HG02884 (cell line): ENCODE data around the gene POLR2E.

Experiments used
- ATAC-seq: cut with Tn5 transposase; IDR thresholded peaks from one replicate; pipeline ENCODE4 v1.9.1; 2021; ENCODE audit warnings: mild to moderate bottlenecking, moderate library complexity; ENCODE audit not compliant: unreplicated experiment

Gene POLR2E

DNA sequence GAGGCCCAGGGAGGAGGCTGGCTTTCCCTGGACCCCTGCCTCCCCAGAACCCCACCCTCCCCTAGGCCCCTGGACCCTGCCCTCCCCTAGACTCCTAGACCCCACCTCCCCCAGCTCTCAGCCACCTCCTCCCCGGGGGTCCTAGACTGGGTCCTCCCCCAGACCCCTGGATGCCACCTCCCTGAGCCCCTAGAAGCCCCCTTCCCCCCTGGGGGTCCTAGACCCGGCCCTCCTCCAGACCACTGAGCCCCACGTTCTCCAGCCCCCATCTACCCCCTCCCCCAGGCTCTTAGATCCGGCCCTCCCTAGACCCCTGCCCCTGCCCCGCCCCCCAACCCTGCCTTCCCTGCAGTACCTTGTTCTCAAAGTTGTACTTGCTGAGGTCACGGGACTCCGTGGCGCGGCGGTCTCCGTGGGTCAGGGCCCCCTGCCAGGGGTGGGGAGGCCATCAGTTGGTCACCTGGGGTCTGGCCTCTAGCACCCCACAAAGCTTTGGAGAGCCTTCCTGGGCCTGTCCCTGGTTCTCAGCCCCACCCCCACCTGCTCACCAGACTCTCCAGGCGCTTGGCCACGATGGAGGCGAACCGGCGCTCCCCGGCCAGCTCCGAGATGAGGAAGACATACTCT is 16.6 kb upstream of the POLR2E start:
- ATAC-seq, result no peak

DNA sequence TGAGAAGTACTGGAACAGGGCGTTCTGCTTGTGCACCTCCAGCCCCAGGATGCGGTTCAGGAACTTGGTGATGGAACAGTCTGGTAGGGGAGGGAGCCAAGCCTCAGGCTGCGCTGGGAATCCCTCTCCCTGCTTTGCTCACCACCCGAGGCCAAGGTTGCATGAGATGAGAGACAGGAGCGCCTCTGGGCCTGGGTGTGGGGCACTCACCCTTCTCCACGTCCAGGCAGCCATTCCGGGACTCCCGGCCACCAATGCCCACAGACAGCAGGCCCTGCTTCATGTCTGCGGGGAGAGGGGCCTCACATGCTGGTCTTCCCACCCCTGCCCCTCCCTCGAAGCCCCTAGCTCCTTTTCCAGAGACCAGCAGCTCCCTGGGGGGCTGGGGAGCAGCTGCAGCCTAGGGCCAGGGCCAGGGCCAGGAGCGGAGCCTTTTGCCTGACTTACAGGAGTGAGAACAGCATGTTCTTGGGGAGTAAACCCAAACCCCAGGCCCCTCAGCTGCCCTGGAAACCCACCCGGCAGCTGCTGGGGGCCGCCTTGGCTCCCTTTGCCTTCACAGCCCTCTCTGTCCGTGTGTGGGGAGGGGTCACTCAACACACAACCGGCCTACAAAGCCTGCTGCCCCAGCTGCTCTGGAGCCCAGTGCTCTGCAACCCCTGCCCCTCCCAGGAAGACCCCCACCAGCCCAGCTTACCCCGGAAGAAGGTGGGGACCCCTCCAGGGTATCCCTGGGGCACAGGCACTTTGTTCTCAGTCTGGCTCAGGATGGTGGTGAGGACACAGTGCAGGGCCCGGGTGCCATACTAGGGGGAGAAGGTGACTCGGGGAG is 15.8 kb upstream of the POLR2E start:
- no peak for ATAC-seq

DNA sequence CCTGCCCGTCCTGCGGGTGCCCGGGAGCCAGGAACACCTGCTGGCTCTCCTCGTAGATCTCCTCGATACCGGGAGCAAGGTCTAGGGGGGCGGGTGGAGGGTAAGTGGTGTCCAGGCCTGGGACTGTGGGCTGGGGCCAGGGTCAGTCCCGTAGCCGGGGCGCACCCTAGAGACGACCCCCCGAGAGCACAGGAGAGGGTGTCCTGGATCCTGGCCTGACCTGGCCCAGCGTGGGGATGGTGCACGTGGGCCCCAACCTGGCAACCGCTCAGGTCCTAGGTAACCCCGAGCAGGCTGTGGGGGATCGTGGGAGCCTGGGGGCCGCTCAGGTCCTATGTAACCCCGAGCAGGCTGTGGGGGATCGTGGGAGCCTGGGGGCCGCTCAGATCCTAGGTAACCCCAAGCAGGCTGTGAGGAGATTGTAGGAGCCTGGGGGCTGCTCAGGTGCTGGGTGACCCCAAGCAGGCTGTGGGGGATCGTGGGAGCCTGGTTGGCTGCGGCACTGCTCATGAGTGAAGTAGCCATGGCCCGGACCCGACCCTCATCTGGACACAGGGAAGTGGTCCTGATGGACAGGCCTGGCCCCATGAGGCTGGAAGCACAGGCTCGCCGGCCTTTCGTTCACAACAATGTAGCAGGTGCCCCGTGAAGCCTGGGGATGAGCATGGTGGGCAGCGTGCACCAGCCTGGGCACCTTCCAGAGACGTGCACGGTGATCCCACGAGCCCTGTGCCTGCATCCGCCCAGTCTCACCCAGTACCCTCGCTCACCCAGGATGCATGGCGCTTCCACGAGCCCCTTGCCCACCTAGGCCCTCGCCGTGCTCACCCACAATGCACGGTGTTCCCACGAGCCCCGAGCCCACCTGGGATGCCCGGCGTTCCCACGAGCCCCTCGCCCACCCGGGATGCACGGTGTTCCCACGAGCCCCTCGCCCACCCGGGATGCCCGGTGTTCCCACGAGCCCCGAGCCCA is 14.8 kb upstream of the POLR2E start:
- ATAC-seq, result no peak

DNA sequence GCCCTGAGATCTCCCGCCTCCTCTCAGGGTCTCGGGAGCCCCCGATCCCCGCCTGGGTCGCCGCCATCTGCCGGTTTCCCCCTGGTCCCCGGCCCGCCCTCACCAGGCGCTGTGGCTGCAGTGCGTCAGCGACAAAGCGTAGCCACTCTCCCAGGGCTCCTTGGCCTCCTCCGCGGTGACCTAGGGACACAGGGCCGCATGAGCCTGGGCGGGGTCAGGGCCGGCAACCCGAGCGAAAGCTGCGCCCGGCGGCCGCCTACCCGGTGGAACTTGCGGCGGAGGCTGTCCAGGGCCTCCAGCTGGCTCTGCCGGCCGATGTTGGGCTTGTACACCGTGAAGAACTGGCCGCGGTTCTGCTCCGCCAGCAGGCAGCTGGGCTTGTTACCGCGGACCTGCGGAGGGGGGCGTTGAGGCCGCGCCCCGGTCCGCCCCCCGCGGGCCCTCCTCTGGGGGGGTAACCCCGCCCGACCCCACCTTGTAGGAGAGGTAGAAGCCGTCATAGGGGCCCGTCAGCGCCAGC is 13.9 kb upstream of the POLR2E start:
- ATAC-seq, result no peak

DNA sequence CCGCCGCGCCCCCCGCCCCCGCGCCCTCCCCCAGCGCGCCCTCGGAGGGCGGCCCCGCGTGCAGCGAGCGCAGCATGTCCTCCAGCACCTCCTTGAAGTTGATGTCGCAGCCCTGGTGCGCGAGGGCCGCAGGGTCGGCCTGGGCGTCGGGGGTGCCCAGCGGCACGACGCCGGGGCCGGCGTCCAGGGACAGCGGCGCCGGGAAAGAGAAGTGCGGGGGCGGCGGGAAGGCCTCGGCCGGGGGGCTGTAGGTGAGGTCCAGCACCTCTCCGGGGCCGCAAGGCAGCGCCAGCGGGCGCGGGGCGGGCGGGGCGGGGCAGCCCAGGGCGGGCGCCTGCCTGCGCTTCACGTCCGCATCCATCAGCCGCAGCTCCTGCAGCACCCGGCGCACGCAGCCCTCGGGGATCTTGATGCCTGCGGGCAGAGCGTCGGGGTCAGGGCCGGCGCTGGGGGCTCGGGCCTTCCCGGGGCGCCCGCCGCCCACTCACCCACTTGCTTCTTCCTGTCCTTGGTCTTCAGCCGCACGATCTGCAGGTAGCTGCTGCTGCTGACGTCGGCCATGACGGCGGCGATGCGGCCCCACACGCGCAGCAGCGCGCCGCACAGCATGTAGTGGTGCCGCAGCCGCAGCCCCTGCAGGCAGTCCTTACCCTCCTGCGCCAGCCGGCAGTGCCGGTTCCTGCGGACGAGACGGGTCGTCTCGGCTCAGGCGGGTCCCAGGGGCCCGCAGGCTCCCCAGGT is 13.3 kb upstream of the POLR2E start:
- ATAC-seq, result no peak

DNA sequence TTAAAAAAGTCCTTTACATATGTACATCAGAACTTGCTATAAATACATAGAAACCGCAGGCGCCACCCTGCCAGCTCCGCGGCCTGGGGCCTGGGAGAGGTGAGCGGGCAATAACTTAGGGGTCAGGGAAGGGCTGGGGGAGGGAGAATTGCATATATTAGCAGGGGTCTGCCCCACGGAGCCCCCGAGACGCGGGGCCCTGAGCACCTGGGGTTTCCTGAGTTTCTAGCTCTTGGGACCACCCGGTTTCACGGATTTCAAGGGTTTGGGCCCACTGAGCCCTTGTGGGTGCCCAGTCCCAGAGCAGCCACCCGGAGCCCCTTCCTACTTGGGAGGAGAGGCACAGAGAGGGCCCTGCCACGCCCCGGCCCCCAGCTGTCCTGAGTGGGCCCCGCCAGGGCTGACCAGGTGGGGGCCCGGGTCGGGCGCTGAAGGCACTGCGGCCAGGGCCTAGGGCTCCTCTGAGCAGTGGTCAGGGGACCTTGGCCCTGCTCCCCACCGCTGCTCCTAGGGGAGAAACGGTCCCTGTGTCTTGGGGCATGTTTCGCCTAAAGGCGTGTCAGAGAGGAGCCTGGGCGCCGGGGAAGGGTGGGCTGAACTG is 12.6 kb upstream of the POLR2E start:
- ATAC-seq, result no peak

DNA sequence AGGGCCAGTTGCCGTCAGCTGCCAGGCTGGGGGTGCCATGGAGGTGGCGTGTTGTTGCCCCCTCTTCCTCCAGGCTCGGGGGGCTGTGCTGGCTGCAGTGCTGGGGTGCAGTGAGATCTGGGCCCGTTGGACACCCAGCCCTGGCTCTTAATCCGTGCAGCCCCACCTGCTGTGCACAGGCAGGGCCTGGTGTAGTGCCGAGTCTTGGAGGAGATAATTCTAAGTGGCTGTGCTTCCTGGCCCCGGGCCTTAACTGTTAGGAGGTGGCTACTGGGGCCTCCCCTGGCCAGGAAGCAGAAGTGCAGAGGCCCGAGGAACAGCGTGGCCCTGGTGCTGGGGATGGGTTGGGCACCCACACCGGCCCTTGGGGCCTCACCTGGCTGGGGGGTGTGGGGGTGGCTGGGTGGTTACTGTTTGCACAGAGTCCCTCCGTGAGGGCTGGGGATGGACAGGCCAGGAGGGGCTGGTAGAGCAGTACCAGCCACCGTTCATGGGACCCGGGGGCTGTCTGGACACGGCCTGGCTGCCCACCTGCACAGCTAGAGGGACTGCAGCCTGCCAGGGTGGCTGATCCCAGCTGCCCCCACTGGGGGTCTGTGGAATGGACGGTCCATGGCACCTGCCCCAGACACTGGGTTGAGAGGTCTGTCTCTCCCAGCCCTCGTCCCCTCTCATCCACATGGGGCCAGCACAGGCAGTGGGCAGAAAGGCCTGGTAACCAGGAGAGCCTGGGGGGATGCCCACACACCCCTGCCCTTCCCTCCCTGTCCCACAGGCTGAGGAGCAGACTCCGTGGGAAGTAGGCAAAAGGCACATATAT is 11.9 kb upstream of the POLR2E start:
- ATAC-seq, result no peak

DNA sequence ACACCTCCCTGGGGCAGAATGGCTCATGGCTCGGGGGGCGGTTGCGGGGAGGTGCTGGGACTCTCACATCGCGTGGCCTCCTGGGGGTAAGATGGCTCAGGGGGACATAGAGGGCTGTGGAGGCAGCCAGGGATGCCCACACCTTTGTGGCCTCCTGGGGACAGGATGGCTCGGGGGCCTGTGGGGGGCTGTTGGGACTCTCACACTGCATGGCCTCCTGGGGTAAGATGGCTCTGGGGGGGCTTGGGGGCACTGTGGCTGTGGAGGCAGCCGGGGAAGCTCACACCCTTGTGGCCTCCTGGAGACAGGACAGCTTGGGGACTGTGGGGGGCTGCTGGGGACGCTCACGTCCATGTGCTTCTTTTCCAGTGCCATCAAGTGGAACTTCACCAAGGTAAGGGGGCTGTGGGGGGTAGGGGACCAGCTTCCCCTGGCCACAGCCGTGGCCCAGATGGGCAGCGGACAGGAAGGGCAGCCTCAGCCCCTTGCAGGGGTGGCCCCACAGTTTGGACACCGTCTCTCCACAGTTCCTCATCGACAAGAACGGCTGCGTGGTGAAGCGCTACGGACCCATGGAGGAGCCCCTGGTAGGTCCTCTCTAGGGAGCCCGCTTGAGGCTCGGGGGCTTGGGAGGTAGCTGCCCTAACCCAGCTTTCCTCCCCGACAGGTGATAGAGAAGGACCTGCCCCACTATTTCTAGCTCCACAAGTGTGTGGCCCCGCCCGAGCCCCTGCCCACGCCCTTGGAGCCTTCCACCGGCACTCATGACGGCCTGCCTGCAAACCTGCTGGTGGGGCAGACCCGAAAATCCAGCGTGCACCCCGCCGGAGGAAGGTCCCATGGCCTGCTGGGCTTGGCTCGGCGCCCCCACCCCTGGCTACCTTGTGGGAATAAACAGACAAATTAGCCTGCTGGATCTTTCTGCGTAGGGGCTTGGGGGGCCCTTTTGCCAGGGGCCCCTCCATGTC is 11.0 kb upstream of the POLR2E start:
- ATAC-seq, result no peak

DNA sequence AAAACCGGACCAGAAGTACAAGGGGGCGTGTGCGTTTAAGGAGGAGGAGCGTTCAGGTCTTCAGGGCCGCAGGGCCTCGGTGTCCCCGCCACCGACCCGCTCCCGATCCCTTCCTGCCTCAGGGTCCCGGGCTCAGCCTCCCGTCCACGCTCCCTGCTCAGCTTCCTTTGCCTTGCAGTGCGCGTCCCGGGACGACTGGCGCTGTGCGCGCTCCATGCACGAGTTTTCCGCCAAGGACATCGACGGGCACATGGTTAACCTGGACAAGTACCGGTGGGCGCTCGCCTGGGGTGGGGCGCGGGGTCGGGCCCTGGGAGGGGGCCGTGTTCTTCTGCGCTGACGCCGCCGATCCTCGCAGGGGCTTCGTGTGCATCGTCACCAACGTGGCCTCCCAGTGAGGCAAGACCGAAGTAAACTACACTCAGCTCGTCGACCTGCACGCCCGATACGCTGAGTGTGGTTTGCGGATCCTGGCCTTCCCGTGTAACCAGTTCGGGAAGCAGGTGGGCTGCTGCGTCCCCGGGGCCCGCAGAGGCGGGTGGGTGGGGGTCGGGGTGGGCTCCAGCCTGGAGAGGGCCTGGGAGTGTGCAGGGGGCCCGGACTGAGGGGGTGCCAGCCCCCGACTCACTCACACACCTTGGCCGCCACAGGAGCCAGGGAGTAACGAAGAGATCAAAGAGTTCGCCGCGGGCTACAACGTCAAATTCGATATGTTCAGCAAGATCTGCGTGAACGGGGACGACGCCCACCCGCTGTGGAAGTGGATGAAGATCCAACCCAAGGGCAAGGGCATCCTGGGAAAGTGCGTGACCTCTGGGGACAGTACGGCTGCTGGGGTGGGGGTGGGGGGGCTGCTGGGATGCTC is 10.1 kb upstream of the POLR2E start:
- ATAC-seq, result no peak

DNA sequence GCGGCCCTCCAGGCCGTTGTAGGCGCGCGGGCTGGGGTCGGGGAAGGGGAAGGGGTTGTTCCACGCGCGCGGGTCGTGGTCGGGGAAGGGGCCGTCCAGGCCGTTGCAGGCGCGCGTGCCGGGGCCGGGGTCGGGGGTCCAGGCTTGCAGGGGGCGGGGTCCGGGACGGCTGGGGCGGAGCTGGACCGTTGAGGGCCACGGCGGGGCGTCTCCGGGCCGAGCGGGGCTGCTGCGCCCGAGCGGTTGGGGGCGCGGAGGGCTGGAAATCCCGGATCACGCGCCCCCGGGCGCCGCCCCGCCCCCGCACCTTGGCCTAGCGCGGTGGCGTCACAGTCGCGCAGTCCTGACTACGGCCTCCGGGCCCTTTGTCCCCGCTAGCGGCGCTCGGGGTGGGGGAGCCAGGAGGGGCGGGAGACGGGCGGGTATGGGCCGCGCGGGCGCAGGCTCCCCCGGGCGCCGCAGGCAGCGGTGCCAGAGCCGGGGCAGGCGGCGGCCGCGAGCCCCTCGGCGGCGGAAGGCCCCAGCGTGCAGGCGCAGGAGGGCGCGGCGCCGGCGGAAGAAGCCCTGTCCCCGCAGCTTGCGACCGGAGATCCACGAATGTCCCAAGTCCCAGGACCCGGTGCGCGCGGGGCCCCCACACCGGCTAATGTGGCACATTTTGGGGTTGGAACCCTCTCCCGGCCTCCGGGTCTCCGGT is 9.3 kb upstream of the POLR2E start:
- ATAC-seq, result peak; percentile 16

DNA sequence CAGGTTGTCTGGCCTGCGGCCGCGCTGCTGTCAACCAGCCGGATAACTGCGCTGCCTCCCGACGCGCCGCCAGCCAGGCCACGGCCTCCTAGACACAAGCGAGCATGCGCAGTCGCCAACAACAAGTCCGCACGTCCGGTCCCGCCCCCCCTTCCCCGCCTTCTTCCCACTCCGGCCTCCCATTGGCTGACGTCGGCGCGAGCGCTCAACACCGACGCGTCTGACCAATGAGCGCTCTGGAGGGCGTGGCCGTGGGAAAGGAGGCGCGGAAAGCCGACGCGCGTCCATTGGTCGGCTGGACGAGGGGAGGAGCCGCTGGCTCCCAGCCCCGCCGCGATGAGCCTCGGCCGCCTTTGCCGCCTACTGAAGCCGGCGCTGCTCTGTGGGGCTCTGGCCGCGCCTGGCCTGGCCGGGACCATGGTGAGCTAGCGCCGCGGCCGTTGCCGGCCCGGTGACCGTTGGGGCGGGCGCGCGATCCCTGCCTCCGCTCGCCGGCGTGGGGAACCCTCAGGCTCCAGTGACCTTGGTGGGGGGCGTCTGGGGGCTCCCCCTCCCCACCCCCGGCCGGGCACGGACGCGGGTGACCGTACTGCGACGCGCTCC is 8.6 kb upstream of the POLR2E start, which contains the start of gene GPX4:
Gene GPX4, plus strand, starts transcription at position 287 of the 603 bp plus-strand sequence. Its CDS starts 50 bp downstream, at position 337.
- ATAC-seq, result peak; percentile 69

DNA sequence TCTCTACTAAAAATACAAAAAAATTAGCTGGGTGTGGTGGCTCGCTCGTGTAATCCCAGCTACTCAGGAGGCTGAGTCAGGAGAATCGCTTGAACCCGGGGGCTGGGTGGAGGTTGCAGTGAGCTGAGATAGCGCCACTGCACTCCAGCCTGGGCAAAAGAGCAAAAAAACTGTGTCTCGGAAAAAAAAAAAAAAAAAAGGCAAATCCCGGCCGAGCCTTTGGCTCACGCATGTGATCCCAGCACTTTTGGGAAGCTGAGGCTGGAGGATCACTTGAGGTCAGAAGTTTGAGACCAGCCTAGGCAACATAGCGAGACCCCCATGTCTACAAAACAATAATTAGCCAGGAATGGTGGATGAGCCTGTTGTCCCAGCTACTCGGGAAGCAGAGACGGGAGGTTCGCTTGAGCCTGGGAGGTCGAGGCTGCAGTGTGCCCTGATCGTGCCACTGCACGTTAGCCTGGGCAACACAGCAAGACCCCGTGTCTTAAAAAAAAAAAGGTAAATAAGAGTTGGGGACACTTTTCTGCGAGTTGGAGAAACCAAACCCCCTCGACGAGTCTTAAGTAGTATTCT is 8.0 kb upstream of the POLR2E start:
- no peak for ATAC-seq

DNA sequence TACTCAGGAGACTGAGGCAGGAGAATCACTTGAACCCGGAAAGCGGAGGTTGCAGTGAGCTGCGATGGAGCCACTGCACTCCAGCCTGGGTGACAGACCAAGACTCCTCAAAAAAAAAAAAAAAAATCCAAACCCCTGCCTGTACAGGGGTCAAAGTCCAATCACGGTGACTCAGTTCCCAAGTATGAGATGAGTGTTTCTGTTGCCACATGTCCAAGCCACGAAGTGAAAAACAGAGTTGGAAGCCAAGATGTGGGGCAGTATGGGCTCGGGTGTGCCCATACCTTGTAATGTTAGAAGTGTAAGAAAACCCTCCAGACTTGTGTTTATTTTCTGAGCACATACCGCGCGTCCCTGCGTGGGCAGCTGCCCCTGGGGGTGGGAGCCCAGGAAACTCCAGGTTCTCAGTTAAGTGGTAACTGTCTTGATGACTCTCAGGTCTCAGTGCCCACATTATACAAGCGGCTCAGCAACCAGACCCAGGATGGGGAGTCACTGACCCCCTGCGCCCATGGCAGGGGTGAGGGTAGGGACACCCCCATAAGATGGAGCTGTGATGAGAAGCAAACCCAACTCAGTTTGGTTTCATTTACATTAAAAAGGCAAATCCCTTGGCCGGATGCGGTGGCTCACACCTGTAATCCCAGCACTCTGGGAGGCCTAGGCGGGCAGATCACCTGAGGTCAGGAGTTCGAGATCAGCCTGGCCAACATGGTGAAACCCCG is 7.4 kb upstream of the POLR2E start:
- ATAC-seq, result no peak

DNA sequence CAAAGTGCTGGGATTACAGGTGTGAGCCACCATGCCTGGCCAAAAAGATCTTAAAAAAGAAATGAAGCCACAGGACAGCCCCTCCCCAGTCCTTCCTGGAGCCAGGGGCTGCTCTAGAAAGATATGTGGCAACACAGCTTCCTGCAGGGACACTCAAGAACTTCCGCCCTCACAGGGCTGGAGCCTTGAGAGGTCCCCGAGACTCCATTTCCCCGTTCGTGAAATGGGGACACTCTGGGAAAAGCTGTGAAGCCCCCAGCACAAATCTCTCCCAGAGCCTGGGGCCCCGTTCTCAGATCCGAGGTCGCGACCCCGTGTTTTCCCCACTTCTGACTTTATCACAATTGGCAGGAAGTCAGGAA is 6.1 kb upstream of the POLR2E start:
- no peak for ATAC-seq
